Heart left ventricle (tissue), 13 donors: ENCODE results near the gene CTNNAL1.

Source experiments
- POLR2A ChIP-seq, 2 donors: fragments of 450-650 bp; IDR thresholded peaks; one replicate each; pipeline ENCODE4 v1.6.1; 2017; ENCODE audit warnings: antibody characterized with exemption in 2 of 2, mild to moderate bottlenecking in 2 of 2, moderate library complexity in 2 of 2
- TF ChIP-seq, protein P1 (sequence below), 12 donors: fragments of 200-600 bp; sonication (generic) in 4 of 12; IDR thresholded peaks; one replicate each; pipeline versions ENCODE4 v1.5.0 to v1.8.0; 2018 to 2022; ENCODE audit warnings: antibody characterized with exemption in 12 of 12, mild to moderate bottlenecking in 5 of 12
- donor health status: ischemic (EF 13 %, LVEDD 7.1; RV severe dilation, severe dysfunction).
- donor health status: DM: no; HTN: yes; CAD: no.
- donor health status: DM: no; HTN: no; CAD: no.
- donor health status: ischemic (EF 25% LVEDD 6.9; RV normal size, moderate dysfunction).
- donor health status: ischemic (EF 25% LVEDD 5.7; RV mildly dilated, moderate dysfunction).
- donor health status: ischemic (EF 35%, LVEDD 5.7; RV mildly dilated, moderate dysfunction).
- donor health status: nonischemic (EF 11% LVEDD 7.7; RV severe dilation, severe dysfunction).
- donor health status: DM: yes; HTN: yes; CAD: no.
- donor health status: PGD.
- donor health status: ischemic (EF 29% LVEDD 5.4; RV normal size, mild dysfunction).
- donor health status: nonischemic (EF 23%, LVEDD 6.1; RV moderate dilation, normal function).

- TF ChIP-seq POLR2A (IDR thresholded peaks at IDR 0.05): no peak
- TF ChIP-seq, protein P1, sequence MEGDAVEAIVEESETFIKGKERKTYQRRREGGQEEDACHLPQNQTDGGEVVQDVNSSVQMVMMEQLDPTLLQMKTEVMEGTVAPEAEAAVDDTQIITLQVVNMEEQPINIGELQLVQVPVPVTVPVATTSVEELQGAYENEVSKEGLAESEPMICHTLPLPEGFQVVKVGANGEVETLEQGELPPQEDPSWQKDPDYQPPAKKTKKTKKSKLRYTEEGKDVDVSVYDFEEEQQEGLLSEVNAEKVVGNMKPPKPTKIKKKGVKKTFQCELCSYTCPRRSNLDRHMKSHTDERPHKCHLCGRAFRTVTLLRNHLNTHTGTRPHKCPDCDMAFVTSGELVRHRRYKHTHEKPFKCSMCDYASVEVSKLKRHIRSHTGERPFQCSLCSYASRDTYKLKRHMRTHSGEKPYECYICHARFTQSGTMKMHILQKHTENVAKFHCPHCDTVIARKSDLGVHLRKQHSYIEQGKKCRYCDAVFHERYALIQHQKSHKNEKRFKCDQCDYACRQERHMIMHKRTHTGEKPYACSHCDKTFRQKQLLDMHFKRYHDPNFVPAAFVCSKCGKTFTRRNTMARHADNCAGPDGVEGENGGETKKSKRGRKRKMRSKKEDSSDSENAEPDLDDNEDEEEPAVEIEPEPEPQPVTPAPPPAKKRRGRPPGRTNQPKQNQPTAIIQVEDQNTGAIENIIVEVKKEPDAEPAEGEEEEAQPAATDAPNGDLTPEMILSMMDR (IDR thresholded peaks at IDR 0.05): no peak
Observed at GRCh38 chr9:109016132-109016531, 2.8 kb upstream of the CTNNAL1 start.
